RCC 7860 (cell line): ENCODE results near the gene SFSWAP.
A peak's percentile ranks its signal among the peaks of the same experiment; 100 is the strongest.
"Not testable (repeated sequence)": the region's sequence is repeated elsewhere in the genome, so short reads cannot be mapped to it uniquely, and the experiment has no call there.

Experiments used
- DNase-seq: peaks from one replicate; pipeline ENCODE4 v3.0.0-alpha.2; 2015; ENCODE audit warnings: low spot score
- FAIRE-seq: peaks from 2 replicates; lab custom pipeline; 2012; peaks lifted over from hg19 to GRCh38; lab: Jason Lieb, UNC

Gene SFSWAP

DNA sequence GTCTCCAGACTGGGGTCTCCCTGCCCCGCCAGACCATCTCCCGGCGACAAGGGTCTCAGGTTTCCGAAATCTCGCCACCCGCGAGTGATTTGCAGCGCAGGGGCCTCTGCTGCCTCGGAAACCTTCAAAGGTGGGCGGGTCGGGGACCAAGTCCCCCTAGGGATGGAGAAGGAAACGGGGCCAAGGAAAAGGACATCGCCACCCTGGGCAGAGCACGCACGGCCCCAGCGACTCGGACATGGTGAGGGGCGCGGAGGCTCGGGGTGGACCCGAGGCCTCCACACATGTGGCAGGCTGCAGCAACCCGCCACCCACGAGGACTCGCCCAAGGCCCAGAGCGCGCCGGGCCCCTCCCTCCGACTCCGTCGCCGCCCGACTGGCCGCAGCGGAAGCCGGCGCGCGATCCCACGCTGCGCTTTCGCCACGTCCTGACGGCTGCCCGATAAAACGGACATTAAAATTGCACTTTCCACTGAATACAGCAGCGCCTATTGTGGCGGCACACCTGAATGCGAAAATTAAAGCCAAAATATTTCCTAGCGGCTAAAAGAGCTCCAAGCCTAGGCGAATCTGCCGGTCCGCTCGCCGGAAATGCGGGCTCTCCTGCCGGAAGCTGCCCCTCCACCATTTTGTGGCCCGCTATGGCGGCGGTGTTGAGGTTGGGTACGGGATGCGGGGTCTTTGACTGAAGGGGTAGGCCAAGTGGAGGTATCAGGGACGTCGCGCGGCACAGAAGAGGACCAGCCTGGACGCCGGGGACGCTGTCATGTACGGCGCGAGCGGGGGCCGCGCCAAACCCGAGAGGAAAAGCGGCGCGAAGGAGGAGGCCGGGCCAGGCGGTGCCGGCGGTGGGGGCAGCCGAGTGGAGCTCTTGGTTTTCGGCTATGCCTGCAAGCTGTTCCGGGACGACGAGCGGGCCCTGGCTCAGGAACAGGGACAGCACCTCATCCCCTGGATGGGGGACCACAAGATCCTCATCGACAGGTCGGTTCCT is at the start of gene SFSWAP:
SFSWAP (plus strand) TSS at position 627 of the 994 bp plus-strand sequence; CDS start at position 767, 140 bp downstream.
- no peak for FAIRE-seq
- peak; percentile 47 for DNase-seq

DNA sequence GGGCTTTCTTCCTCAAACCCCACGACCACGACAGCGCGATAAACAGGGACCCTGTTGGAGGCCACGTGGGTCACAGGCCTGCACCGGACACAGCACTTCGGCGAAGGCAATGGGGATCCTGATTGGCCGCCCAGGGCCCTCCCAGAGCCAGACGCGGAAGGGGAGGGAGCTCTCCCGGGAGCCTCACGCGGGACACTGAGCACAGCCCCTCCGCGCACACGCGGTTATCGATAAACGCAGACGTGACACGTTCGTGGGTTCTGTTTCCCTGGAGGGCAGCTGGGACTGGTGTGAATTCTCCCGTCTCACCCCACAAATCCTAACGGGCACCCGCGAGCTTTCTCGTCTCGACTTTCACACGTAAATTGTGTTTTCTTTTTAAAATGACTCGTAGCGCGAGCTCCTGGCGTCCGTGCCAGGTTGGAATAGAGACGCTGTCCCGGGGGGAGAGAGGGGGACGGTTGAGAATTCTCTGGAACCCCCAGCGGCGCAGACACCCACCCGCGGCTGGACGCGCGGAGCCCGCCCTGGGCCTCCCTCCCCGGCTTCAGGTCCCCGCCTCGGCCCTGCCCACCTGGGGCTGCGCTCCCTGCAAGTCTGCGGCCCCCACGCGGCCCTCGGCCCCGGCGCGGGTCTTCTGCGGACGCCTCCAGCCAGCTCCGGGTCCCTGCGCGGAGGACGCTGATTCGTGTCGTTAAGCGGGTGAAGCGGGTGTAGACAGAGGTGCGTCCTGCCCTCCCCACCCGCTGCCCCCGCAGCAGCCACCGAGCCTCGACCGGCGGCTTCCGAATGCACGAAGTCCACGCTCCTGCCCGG is 49.5 kb upstream of the SFSWAP start:
- not testable (repeated sequence) for FAIRE-seq, DNase-seq

DNA sequence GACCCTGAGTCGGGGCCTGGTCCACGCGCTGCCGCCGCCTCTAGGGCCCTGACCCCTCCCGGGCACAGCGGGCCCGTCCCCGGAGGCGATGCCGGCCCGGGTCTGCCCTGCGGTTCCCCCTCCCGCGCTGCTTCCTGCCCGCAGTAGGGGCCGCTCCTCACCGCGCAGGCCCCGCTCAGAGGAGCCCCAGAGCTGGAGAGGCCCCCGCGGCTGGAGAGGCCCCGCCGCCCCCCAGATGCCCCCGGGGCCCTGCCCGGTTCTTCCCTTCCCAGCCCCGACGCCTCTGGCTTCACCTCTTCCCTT is 49.0 kb upstream of the SFSWAP start:
- DNase-seq, FAIRE-seq: not testable (repeated sequence)

DNA sequence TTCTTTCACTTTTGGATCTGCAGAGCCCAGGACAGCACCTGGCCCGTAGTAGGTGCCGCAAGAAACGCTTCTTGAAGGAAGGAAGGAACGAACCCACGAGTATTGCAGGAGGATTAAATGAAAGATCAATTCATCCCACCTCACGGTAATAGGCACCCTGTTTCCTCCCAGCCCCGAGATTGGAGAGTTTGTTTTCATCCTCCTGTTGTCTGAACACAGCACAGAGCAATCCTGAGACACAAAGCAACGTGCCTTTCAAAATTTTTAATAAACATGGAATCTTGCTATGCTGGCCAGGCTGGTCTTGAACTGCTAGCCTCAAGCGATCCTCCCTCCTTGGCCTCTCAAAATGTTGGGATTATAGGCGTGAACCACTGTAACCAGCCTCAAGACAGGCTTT is 48.5 kb upstream of the SFSWAP start:
- not testable (repeated sequence) for FAIRE-seq, DNase-seq

DNA sequence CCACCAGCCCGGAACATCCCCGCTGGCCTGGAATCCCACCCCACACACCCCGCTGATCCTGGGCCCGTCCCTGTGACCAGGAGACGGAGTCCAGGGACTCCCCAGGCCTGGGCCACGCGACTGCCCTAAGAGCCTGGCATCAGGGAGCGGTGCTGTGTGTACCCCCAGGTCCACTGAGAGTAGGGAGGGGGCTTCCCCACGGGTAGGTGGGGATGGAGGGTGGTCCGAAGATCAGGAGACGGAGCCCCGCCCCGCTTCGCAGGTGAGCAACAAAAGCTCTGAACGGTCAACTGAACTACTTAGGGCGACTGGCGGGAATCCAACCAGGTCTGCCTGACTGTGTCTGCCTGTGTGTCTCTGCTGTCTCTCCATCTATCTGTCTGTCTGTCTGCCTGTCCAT is 45.2 kb upstream of the SFSWAP start:
- not testable (repeated sequence) for DNase-seq, FAIRE-seq

DNA sequence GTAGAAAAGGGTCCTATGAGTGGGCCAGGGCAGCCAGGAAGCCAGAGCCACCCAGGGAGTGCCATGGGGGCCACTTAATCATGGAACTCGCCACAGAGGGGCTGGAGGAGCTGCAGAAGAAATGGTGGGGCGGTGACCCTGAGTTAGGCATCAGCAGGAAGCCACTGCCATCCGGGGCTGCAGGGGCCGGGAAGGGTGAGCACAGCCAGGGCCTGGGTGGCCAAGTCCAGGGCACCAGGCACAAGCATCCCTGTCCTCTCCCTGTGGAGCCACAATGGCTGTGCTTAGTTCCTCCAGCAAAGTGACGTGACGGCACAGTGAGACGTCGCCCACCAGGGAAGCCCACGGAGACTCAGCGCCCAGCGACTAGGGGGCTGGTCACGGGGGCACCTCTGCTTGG is 44.4 kb upstream of the SFSWAP start:
- FAIRE-seq, DNase-seq: not testable (repeated sequence)

DNA sequence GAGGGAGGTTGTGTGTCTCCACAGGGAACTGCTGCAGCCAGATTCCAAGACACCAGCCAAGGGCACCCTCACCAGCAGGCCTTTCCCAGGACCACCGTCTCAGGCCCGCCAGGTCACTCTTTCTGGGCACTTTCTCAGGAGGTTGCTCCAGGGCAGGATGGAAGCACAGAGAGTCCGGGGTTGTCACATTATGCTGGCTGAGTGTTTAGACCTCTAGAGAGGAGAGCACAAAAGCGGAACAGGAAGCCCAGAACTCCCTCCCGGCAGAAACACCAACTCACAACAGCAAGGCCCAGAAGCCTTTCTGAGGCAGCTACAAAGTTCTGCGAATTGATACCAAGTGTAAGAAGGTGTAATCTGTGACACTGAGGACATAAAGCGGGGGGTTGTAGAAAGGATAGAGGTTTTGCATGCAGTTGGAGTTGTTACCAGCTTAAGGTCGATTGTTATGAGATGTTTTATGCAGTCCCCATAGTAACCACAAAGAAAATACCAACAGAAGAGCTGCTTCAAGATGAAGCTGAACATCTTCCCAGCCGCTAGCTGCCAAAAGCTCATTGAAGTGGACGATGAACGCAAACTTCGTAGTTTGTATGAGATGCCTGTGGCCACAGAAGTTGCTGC is 43.8 kb upstream of the SFSWAP start:
- not testable (repeated sequence) for DNase-seq, FAIRE-seq

DNA sequence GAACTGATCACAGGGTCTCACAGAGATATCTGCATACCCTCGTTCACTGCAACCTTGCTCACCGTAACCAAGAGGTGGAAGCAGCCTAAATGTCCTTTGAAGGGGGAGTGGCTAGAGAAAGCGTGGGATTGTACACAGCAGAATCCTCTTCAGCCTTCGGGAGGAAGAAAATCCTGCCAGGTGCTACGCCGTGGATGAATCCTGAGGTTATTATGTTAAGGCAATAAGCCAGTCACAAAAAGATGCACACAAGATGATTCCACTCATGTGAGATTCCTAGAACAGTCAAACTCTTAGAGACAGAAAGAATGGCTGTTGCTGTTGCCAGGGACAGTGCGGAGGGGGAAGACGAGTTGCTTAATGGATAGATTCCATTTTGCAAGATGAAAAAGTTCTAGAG is 39.6 kb upstream of the SFSWAP start:
- no peak for FAIRE-seq
- DNase-seq = no peak

DNA sequence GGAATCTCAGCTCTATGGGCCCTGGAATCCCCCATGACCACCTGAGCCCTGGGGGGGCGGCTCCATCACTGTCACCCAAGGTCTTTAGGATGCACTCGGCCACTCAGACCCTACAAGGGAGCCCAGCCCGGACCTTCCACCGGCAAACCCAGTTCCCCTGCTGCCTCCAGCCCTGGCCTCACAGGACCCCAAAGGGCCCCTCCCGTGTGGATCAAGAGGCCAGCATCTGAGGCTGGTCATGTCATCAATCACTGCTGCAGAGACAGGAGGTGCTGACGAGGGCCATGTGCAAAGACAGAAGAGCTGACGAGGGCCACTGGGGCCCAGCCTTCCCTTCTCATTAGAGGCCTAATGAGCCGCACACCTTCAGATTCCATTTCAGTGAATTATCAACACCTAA is 39.0 kb upstream of the SFSWAP start:
- no peak for DNase-seq
- no peak for FAIRE-seq

DNA sequence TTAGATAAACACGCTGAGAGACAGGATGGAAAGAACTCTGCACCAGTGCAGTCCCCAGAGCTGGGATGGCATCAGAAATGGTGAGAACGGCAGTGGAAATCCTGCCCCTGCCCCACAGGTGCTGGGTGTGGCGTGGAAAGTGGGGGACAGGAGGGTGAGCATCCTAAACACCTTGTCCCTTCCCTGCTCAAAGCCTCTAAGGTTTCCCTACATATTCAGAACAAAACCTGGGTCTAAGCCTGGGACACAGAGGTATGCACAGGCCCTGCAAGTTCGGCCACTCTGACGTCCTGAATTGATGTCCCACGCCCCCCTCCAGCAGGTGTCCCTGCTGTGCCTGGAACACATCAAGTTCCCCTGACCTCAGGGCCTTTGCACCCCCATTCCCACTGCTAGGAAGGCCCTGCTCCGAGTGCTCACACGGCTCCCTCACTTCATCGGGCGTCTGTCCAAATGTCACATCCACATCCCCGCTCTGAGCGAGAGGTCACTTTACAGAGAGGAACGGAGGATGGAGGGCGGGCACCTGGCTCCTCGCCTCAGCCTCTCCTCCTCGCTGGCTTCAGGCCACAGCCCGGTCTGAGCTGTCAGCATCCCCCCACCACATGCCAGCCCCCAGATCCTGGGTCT is 38.5 kb upstream of the SFSWAP start:
- FAIRE-seq (no peak), DNase-seq (no peak)

DNA sequence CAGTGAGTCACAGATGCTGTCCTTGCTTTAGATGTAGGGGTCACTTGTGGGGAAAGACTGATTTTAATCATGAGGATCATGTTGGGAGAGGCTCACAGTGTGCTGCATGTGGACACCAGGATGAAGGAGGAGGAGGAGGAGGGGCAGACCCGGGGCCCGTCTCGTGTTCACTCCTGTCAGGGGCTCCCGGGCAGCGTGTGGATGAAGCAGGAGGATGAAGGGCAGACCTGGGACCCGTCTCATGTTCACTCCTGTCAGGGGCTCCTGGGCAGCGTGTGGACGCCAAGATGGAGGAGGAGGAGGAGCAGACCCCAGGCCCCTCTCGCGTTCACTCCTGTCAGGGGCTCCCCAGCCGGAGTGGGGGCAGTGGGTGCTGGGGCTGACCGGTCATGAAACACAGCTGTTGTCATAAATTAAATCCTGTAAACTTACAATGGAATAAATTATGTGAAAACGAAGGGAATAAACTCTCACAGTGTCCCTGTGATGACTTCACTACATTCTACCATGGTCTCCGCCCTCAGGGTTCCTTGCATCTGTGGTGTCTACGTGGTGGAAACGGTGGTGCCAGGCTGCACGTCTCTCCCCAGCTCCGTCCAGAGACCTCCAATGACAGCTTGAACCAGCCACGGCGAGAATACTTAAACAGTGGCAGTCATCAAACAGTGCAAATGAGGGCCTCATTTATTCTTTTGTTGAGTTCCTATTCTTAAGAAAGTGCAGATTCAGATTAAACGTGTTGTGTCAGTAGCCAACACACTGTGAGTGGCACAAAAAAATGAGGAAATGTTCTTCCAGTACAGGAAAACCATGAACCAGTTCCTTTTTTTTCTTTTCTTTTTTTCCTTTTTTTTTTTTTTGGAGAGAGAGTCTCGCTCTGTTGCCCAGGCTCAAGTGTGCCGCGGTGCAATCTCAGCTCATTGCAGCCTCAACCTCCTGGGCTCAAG is 37.7 kb upstream of the SFSWAP start:
- DNase-seq = no peak
- no peak for FAIRE-seq

DNA sequence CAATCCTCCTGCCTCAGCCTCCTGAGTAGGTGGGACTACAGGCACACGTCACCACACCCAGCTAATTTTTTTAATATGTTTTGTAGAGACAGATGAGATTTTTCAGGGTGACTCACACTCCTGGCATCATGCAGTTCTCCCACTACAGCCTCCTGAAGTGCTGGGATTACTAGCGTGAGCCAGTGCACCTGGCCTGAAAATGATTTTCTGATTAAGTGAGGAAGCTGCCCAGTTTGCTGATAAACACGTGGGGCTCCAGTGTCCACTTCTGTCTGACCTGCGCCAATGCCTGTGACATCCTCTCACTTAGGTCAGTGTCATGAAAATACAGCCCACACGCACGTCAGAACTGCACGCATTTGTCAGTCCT is 37.0 kb upstream of the SFSWAP start:
- DNase-seq = no peak
- no peak for FAIRE-seq

DNA sequence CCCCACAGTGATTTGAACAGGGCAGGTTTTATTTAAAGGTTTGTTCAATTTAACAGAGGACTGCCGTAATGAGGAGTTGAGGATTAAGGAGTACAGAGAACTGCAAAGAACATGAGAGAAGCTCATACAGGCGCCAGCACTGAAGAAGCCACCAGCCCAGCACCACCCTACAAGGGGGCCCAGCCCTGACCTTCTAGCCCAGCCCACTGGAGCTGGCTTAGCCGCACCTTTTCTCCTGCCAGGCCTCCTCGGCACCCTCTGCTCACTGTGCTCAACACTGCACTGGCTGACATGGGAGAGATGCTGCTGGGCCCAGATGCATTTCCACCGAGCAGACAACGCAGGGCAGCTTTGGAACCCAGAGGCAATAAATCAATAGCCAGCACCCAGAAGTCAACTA is 36.5 kb upstream of the SFSWAP start:
- DNase-seq = no peak

DNA sequence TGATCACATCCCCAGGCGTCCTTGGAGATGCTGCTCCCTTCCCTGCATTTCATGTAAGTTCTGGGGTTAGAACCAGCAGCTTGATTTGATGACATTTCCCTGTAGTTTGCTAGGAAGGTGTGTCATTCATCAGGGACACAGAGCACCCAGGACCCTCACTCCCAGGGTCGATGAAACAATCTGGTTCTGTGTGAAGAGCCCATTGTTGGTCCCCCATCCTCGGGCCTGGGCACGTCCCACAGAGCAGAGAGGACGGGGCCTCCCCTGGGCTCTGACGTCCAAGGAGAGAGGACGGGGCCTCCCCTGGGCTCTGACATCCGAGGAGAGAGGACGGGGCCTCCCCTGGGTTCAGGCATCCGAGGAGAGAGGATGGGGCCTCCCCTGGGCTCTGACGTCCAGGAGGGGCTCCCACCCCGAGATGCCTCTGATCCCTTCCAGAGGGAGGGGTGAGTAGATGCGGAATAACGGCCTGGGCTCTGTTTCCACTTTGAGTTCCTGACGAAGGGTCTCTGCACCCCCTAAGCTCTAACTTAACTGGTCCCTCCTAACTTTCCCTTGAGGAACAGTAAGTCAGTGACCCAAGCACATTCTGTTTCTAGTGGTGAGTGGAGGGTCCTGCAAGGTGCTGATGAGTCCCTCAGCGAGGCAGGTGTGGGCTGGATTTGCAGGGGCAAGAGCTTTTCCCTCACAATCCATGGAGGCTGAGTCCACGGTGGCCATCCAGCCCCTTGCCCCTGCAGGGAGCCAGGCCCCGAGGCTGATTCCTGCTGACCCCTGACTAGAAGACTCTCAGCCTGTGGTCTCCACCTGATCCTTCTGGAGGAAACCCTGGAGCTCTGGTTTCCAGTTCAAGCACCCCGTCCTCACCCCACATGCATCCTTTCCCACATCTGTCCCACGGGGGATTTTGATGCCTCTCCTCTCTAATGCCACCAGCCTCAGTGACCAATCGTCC is 35.5 kb upstream of the SFSWAP start:
- no peak for DNase-seq
- no peak for FAIRE-seq

More for the DNA sequence above, 36.5 kb upstream of the SFSWAP start:
- FAIRE-seq = no peak

DNA sequence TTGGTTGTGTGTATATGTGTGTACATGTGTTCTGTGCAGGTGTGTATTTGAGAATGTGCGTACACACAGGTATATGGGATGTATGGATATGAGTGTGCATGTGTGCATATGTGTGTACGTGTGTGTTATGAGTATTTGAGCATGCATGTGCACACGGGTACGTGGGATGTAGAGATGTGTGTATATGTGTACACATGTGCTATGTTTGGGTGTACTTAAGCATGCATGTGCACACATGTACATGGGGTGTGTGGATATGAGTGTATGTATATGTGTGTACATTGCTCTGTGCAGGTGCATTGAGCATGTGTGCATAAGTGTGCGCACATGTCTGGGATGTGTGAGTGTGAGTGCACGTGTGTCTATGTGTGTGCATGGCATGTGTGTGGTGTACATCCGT is 34.3 kb upstream of the SFSWAP start:
- DNase-seq (no peak), FAIRE-seq (no peak)

DNA sequence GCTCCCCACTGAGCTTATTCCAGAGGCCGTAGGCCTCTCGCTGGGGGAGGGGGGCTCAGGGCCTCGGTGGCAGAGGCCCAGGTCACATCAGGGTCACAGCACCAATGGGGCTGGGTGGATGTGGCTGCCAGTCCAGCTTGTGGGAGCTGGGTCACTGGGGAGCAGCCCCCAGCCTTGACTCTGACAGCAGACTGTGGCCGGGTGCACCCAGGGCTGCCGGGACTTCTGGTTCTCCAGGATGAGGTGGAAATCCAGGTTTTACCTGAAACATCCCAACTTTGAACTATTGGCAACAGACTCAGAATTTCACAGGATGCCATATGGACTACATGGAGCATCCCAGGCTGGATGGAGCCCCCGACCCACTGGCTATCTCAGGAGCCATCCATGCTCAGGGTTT is 33.8 kb upstream of the SFSWAP start:
- not testable (repeated sequence) for DNase-seq, FAIRE-seq

DNA sequence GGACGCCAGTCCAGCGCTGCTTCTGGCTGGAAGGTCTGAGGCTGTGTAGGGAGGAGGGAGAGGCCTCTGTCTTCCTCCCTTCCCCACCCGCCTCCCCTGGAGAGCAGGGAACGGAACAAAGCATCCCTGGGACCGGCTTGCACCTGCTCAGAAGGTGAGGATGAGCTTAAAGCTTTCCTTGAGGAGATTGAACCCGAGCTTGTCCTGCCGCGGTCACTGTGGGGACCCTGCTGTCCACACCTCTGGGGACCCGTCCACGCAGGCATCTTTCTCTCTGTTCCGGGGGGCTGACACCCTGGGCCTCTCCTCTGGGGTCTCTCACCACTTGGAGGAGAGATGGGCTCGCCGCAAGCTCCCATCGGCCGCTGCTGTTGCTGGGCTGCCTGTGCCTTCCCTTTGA is 33.2 kb upstream of the SFSWAP start:
- DNase-seq (no peak), FAIRE-seq (no peak)

DNA sequence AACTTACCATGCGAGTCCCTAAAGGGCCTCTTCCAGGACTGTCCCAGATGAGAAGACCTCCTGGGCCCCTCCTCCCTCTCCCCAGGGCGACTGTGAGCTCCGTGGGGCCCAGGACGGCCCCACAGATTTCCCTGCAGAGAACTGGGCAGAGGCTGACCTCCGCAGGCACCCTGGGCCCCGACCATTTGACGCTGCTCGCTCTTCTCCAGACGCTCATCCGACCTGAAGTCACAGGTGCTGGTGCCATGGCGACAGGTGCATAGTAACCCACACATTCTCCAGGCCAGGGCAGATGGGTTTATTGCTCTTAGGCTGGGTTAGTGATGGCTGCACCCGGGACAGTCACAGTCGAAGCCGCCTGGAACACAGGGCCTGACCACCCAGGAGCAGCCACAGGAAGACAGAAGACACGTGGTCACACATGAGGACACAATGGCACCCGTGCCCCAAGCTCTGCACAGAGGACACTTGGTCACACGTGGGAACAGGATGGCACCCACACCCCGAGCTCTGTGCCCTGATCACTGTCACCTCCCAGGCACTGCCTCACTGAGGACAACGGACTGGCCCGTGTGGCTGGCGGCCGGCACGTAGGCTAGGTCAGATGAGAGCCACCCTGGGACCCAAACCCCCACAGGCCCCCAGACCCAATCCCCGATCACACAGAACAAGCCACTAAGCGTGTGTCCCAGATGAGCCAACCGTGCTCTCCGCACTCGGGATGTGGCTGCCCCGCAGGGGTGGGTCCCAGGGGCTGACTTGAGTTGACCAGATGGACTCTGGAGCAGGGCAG is 32.3 kb upstream of the SFSWAP start:
- DNase-seq, FAIRE-seq: not testable (repeated sequence)
